Measurements from ENCODE around the gene CCDC83.

- no peak for TF ChIP-seq POLR2A (IDR thresholded peaks at IDR 0.05)
- TF ChIP-seq, protein P1, sequence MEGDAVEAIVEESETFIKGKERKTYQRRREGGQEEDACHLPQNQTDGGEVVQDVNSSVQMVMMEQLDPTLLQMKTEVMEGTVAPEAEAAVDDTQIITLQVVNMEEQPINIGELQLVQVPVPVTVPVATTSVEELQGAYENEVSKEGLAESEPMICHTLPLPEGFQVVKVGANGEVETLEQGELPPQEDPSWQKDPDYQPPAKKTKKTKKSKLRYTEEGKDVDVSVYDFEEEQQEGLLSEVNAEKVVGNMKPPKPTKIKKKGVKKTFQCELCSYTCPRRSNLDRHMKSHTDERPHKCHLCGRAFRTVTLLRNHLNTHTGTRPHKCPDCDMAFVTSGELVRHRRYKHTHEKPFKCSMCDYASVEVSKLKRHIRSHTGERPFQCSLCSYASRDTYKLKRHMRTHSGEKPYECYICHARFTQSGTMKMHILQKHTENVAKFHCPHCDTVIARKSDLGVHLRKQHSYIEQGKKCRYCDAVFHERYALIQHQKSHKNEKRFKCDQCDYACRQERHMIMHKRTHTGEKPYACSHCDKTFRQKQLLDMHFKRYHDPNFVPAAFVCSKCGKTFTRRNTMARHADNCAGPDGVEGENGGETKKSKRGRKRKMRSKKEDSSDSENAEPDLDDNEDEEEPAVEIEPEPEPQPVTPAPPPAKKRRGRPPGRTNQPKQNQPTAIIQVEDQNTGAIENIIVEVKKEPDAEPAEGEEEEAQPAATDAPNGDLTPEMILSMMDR (IDR thresholded peaks at IDR 0.05) = no peak
Measured at GRCh38 chr11:85930879-85931366, 75.7 kb downstream of the CCDC83 start.

Measured in lower leg skin (tissue), 3 donors.